CD4-positive, alpha-beta T cell (primary cell): ENCODE data around the gene VWA5A. TPM values are rescaled to one million over a fixed set of nuclear protein-coding genes. Genes with fewer than 3 reads are reported as not detected.

Experiments used
- ATAC-seq: fragments of 200-7000 bp; cut with Tn5 transposase; one replicate; pipeline ENCODE4 v1.10.0; 2022; ENCODE audit warnings: mild to moderate bottlenecking; ENCODE audit not compliant: poor library complexity
- CTCF ChIA-PET: fragments of 350-600 bp; sonication (Branson Sonifier 250); formaldehyde crosslinking; loops from one replicate; lab custom pipeline; 2021; ENCODE audit warnings: antibody characterized with exemption, inconsistent platforms; lab: Charles Lee
- POLR2A ChIA-PET: fragments of 350-600 bp; sonication (Branson Sonifier 250); formaldehyde crosslinking; loops from one replicate; lab custom pipeline; 2021; ENCODE audit warnings: antibody characterized with exemption, inconsistent platforms; lab: Charles Lee
- DNase-seq, 14 experiments: peaks; one replicate each; pipeline ENCODE4 v3.0.0-alpha.2; 2013 to 2020; ENCODE audit warnings: mixed read lengths in 2 of 14
- H3K27ac ChIP-seq, 2 donors: one replicate each; pipeline versions ENCODE4 v1.5.1 to v1.7.0; 2013; ENCODE audit warnings: low read length in 2 of 2, low read depth in 1 of 2, mild to moderate bottlenecking in 1 of 2
- H3K27me3 ChIP-seq, 2 experiments: 1 replicate in 1 of 2; 2 replicates in 1 of 2; pipeline versions ENCODE4 v1.6.1 to v1.7.0; 2013; ENCODE audit warnings: low read length in 2 of 2, control low read depth in 1 of 2, mild to moderate bottlenecking in 1 of 2, moderate library complexity in 1 of 2; ENCODE audit not compliant: insufficient read depth in 2 of 2, control insufficient read depth in 1 of 2
- H3K36me3 ChIP-seq: one replicate; pipeline ENCODE4 v1.6.1; 2013; ENCODE audit warnings: low read length, control low read depth; ENCODE audit not compliant: insufficient read depth
- H3K4me1 ChIP-seq: one replicate; pipeline ENCODE4 v1.6.1; 2013; ENCODE audit warnings: low read length, control low read depth; ENCODE audit not compliant: insufficient read depth
- H3K4me3 ChIP-seq: one replicate; pipeline ENCODE4 v1.5.1; 2013; ENCODE audit warnings: mild to moderate bottlenecking, low read length, moderate library complexity
- H3K9me3 ChIP-seq, 2 experiments: 1 replicate in 1 of 2; 2 replicates in 1 of 2; pipeline versions ENCODE4 v1.6.1 to v1.7.0; 2013; ENCODE audit warnings: low read length in 2 of 2, mild to moderate bottlenecking in 2 of 2, control low read depth in 1 of 2, moderate library complexity in 1 of 2; ENCODE audit not compliant: control insufficient read depth in 1 of 2, insufficient read depth in 1 of 2
- H3K27ac Mint-ChIP-seq: one replicate; pipeline ENCODE4 v1.8.0; 2020; ENCODE audit warnings: mixed read lengths
- H3K27me3 Mint-ChIP-seq: one replicate; pipeline ENCODE4 v1.8.0; 2021; ENCODE audit warnings: mixed read lengths
- H3K36me3 Mint-ChIP-seq: one replicate; pipeline ENCODE4 v1.8.0; 2021; ENCODE audit warnings: low read depth, mixed read lengths
- H3K4me1 Mint-ChIP-seq: one replicate; pipeline ENCODE4 v1.8.0; 2021; ENCODE audit warnings: low read depth, mixed read lengths
- H3K4me3 Mint-ChIP-seq: one replicate; pipeline ENCODE4 v1.8.0; 2020; ENCODE audit warnings: mild to moderate bottlenecking, mixed read lengths
- H3K9me3 Mint-ChIP-seq: one replicate; pipeline ENCODE4 v1.8.0; 2020; ENCODE audit warnings: mixed read lengths
- intact Hi-C, 2 experiments: fragments of 100-400 bp; cut with DNase I in 1 of 2; cut with micrococcal nuclease in 1 of 2; formaldehyde crosslinking; loops; one replicate each; pipeline versions ENCODE4 v1.15.1 to v1.9.0; 2023 to 2025; cut with DNase I, micrococcal nuclease
- total RNA-seq, 174 experiments: library from RNA in 2 of 174; stranded (reverse) in 2 of 174; gene quantifications; one replicate each; pipeline ENCODE4 v1.2.3 and lab custom pipeline; 2021 to 2026
- TF ChIP-seq, protein P1 (sequence below): fragments of 200-600 bp; IDR thresholded peaks from one replicate; pipeline ENCODE4 v1.8.0; 2022; ENCODE audit warnings: antibody characterized with exemption, mild to moderate bottlenecking

The VWA5A gene
- total RNA-seq, 2 experiments from 2014 or later, result 5.1 to 5.6 TPM

DNA sequence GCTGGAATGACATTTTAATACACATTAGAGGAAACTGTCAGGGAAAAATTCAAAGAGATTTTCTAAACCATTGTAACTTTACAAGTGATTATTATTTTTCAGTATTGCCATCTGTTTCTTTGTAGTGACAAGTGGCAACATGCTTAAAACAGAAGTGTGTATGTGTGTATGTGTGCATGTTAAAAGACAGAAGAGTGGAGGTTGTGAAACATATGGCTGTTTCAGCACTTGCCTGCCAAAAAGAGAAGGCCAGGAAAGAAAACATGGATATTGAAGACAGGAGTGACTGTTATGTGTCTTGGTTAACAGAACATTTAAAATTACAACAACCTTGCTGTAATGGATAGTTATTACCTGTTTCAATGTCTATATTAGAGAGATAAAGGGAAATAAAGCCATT is 24.3 kb upstream of the VWA5A start:
- ATAC-seq, result no peak
- intact Hi-C loops, result no loop called here
- Mint-ChIP-seq H3K27ac (no peak overlapping the region), H3K4me1 (no peaks in the 10 kb centered on the region), H3K9me3 (no peaks in the 10 kb centered on the region), H3K36me3 (no peaks in the 10 kb centered on the region), H3K4me3 (no peak overlapping the region), H3K27me3 (peaks cover 39% of the 10 kb centered on the region)
- TF ChIP-seq, protein P1, sequence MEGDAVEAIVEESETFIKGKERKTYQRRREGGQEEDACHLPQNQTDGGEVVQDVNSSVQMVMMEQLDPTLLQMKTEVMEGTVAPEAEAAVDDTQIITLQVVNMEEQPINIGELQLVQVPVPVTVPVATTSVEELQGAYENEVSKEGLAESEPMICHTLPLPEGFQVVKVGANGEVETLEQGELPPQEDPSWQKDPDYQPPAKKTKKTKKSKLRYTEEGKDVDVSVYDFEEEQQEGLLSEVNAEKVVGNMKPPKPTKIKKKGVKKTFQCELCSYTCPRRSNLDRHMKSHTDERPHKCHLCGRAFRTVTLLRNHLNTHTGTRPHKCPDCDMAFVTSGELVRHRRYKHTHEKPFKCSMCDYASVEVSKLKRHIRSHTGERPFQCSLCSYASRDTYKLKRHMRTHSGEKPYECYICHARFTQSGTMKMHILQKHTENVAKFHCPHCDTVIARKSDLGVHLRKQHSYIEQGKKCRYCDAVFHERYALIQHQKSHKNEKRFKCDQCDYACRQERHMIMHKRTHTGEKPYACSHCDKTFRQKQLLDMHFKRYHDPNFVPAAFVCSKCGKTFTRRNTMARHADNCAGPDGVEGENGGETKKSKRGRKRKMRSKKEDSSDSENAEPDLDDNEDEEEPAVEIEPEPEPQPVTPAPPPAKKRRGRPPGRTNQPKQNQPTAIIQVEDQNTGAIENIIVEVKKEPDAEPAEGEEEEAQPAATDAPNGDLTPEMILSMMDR, result no peak
- Histone ChIP-seq H3K27me3 (no peaks in the 10 kb centered on the region), H3K36me3 (no peaks in the 10 kb centered on the region), H3K4me1 (no peaks in the 10 kb centered on the region), H3K27ac (no peak overlapping the region), H3K4me3 (no peak overlapping the region), H3K9me3 (no peaks in the 10 kb centered on the region)
- ChIA-PET POLR2A (no interaction called here), CTCF (no interaction called here)
- no peak for DNase-seq

DNA sequence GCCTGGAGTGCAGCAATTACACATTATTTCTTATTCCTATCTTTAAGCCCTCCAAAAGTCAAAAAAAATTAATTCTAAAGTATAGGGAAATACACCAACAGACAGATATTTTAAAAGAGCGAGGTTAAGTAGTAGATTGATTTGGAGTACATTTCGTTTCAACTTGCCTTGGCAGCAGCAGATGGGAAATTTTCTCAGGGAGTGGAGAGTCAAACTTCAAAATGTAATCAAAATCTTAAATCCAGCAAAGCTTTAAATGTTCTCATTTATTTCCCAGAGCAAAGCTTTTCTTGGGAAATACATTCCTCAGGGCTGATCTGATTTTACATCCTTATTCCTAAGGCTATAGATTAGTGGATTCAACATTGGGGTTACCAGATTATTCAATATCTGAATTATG is 21.9 kb upstream of the VWA5A start:
- POLR2A ChIA-PET, result no interaction called here
- peaks cover 44% of the 10 kb centered on the region for H3K27me3 Mint-ChIP-seq
- Histone ChIP-seq H3K4me1 (no peaks in the 10 kb centered on the region), H3K4me3 (no peak overlapping the region), H3K9me3 (no peaks in the 10 kb centered on the region), H3K27me3 (no peaks in the 10 kb centered on the region), H3K36me3 (no peaks in the 10 kb centered on the region), H3K27ac (no peak overlapping the region)
- no peaks in the 10 kb centered on the region for H3K9me3 Mint-ChIP-seq
- intact Hi-C loops, result no loop called here
- H3K4me3 Mint-ChIP-seq, result no peak overlapping the region
- TF ChIP-seq, protein P1, result no peak
- H3K4me1 Mint-ChIP-seq, result no peaks in the 10 kb centered on the region
- H3K36me3 Mint-ChIP-seq, result no peaks in the 10 kb centered on the region
- ATAC-seq, result no peak
- no peak overlapping the region for H3K27ac Mint-ChIP-seq
- CTCF ChIA-PET, result no interaction called here
- no peak for DNase-seq

DNA sequence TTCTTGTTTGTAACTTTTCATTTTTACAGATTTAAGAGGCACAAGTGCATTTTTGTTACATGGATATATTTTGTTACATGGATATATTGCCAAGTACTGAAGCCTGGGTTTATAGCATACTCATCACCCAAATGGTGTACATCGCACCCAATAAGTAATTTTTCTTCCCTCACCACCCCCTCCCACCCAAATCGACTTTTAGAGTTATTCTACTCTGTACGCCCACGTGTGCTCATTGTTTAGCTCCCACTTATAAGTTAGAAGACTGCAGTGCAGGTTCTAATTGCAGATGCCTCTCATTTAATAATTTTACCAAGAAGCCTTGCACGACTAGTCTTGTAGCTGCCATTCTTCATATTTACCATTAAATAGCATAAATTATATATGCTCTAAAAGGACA is 20.5 kb upstream of the VWA5A start:
- Mint-ChIP-seq H3K9me3 (no peaks in the 10 kb centered on the region), H3K4me3 (no peak overlapping the region), H3K36me3 (no peaks in the 10 kb centered on the region), H3K4me1 (no peaks in the 10 kb centered on the region), H3K27ac (no peak overlapping the region), H3K27me3 (peaks cover 40% of the 10 kb centered on the region)
- Histone ChIP-seq H3K9me3 (no peaks in the 10 kb centered on the region), H3K4me1 (no peaks in the 10 kb centered on the region), H3K36me3 (no peaks in the 10 kb centered on the region), H3K27me3 (no peaks in the 10 kb centered on the region), H3K4me3 (no peak overlapping the region), H3K27ac (no peak overlapping the region)
- ChIA-PET CTCF (no interaction called here), POLR2A (no interaction called here)
- ATAC-seq (no peak), DNase-seq (no peak)
- TF ChIP-seq, protein P1, result no peak
- intact Hi-C loops, result no loop called here
